GM12878 (cell line): ENCODE data around the gene ABR. TPM values are rescaled to one million over a fixed set of nuclear protein-coding genes. Genes with fewer than 3 reads are reported as not detected.

ENCODE experiments used
- ATAC-seq: fragments of 200-7000 bp; cut with Tn5 transposase; 3 replicates; pipeline ENCODE4 v1.9.1; 2020; ENCODE audit warnings: mild to moderate bottlenecking, moderate library complexity
- BruUV-seq: library from RNA; stranded (reverse); fragments of 400-500 nt; replicated peaks from 2 replicates; lab custom pipeline; 2021; lab: Mats Ljungman, UMichigan
- CTCF ChIA-PET: fragments of 300-600 bp; sonication (Branson Sonifier 250); formaldehyde crosslinking; extraction: SDS; loops from one replicate; lab custom pipeline; 2021; ENCODE audit warnings: inconsistent platforms; lab: Yijun Ruan, JAX
- POLR2A ChIA-PET: fragments of 350-600 bp; formaldehyde crosslinking; extraction: SDS; loops from one replicate; lab custom pipeline; 2021; ENCODE audit warnings: inconsistent platforms; lab: Charles Lee
- RAD21 ChIA-PET: fragments of 300-600 bp; sonication (Branson Sonifier 250); formaldehyde crosslinking; loops from one replicate; lab custom pipeline; 2023; ENCODE audit warnings: antibody characterized with exemption; ENCODE audit not compliant: unreplicated experiment; lab: Charles Lee
- SMC1A ChIA-PET: fragments of 300-600 bp; sonication (Branson Sonifier 250); formaldehyde crosslinking; loops from one replicate; lab custom pipeline; 2023; ENCODE audit not compliant: unreplicated experiment, uncharacterized antibody; lab: Charles Lee
- DNase-seq: peaks from one replicate; pipeline ENCODE4 v3.0.0-alpha.2; 2011; ENCODE audit warnings: low read depth, low spot score
- FAIRE-seq: peaks from 3 replicates; lab custom pipeline; 2011; peaks lifted over from hg19 to GRCh38; lab: Jason Lieb, UNC
- H2AFZ ChIP-seq: 2 replicates; pipeline ENCODE4 v1.6.0; 2011; ENCODE audit warnings: low read depth, low read length, control low read depth; ENCODE audit not compliant: control insufficient read depth
- H3K27ac ChIP-seq: 2 replicates; pipeline ENCODE4 v1.5.1; 2011; ENCODE audit warnings: control low read depth; ENCODE audit not compliant: control insufficient read depth, insufficient read depth
- H3K27me3 ChIP-seq, 2 experiments: replicated peaks in 1 of 2; 2 replicates each; pipeline versions ENCODE4 v1.6.0 to v1.6.1; 2011; ENCODE audit warnings: low read length in 1 of 2; ENCODE audit not compliant: control insufficient read depth in 2 of 2, insufficient read depth in 2 of 2
- H3K36me3 ChIP-seq, 2 experiments: 2 replicates each; pipeline ENCODE4 v1.5.1; 2011; ENCODE audit warnings: low read length in 1 of 2; ENCODE audit not compliant: control insufficient read depth in 2 of 2, insufficient read depth in 2 of 2
- H3K4me1 ChIP-seq: 2 replicates; pipeline ENCODE4 v1.6.1; 2011; ENCODE audit warnings: mild to moderate bottlenecking, low read length, moderate library complexity, mixed read lengths; ENCODE audit not compliant: control insufficient read depth, insufficient read depth
- H3K4me2 ChIP-seq: 2 replicates; pipeline ENCODE4 v1.6.0; 2011; ENCODE audit warnings: control low read depth; ENCODE audit not compliant: control insufficient read depth, insufficient read depth
- H3K4me3 ChIP-seq: fragments of 200-600 bp; sonication (generic); 2 replicates; pipeline ENCODE4 v1.5.1; 2016
- H3K79me2 ChIP-seq: 2 replicates; pipeline ENCODE4 v1.6.0; 2011; ENCODE audit warnings: low read length; ENCODE audit not compliant: control insufficient read depth, insufficient read depth
- H3K9ac ChIP-seq: 2 replicates; pipeline ENCODE4 v1.8.0; 2011; ENCODE audit warnings: low read length, control low read depth, mixed read lengths; ENCODE audit not compliant: control insufficient read depth, insufficient read depth
- H3K9me3 ChIP-seq: replicated peaks from 3 replicates; pipeline ENCODE4 v1.5.1; 2011; ENCODE audit warnings: mild to moderate bottlenecking, low read length; ENCODE audit not compliant: control insufficient read depth, insufficient read depth
- H4K20me1 ChIP-seq: 2 replicates; pipeline ENCODE4 v1.6.0; 2011; ENCODE audit not compliant: control insufficient read depth, insufficient read depth
- E2F4 ChIP-seq: IDR thresholded peaks from 2 replicates; pipeline ENCODE4 v1.6.1; 2012; ENCODE audit warnings: low read depth, low read length, improper control_type of control experiment
- E2F8 ChIP-seq: fragments of 450-650 bp; IDR thresholded peaks from 2 replicates; pipeline ENCODE4 v1.6.1; 2018; ENCODE audit warnings: mild to moderate bottlenecking, low read depth, moderate library complexity; ENCODE audit not compliant: partially characterized antibody
- FOXM1 ChIP-seq: IDR thresholded peaks from 2 replicates; pipeline ENCODE4 v1.6.1; 2012; ENCODE audit warnings: low read depth, mild to moderate bottlenecking, inconsistent platforms, low read length, moderate library complexity
- HSF1 ChIP-seq: fragments of 150-350 bp; IDR thresholded peaks from 2 replicates; pipeline ENCODE4 v1.6.1; 2014; ENCODE audit warnings: mild to moderate bottlenecking, low read depth, low read length
- IKZF1 ChIP-seq: fragments of 450-650 bp; conservative IDR thresholded peaks from 2 replicates; pipeline ENCODE4 v1.6.1; 2017; ENCODE audit warnings: antibody characterized with exemption, mild to moderate bottlenecking
- MAX ChIP-seq: IDR thresholded peaks from 2 replicates; pipeline ENCODE4 v1.6.1; 2012; ENCODE audit warnings: low read depth, low read length, improper control_type of control experiment
- MXI1 ChIP-seq: fragments of 150-350 bp; IDR thresholded peaks from 2 replicates; pipeline ENCODE4 v1.6.1; 2011; ENCODE audit warnings: low read depth, mild to moderate bottlenecking, inconsistent platforms, low read length, improper control_type of control experiment
- NKRF ChIP-seq: fragments of 450-650 bp; conservative IDR thresholded peaks from 2 replicates; pipeline ENCODE4 v1.6.1; 2017; ENCODE audit warnings: mild to moderate bottlenecking, moderate library complexity
- PAX5 ChIP-seq: IDR thresholded peaks from 2 replicates; pipeline ENCODE4 v1.6.1; 2011; ENCODE audit warnings: low read depth, low read length, borderline replicate concordance
- RBBP5 ChIP-seq: fragments of 200-600 bp; sonication (generic); conservative IDR thresholded peaks from 2 replicates; pipeline ENCODE4 v1.6.1; 2016
- RFX5 ChIP-seq: IDR thresholded peaks from 2 replicates; pipeline ENCODE4 v1.6.1; 2011; ENCODE audit warnings: low read depth, low read length, improper control_type of control experiment
- SPI1 ChIP-seq: IDR thresholded peaks from 2 replicates; pipeline ENCODE4 v1.6.1; 2011; ENCODE audit warnings: low read depth, mild to moderate bottlenecking, low read length, moderate library complexity, borderline replicate concordance; ENCODE audit not compliant: insufficient read depth
- TBL1XR1 ChIP-seq: IDR thresholded peaks from 2 replicates; pipeline ENCODE4 v1.6.1; 2012; ENCODE audit warnings: low read depth, low read length, improper control_type of control experiment
- TCF7 ChIP-seq: IDR thresholded peaks from 2 replicates; pipeline ENCODE4 v1.6.1; 2014; ENCODE audit warnings: antibody characterized with exemption, borderline replicate concordance
- USF1 ChIP-seq: IDR thresholded peaks from 2 replicates; pipeline ENCODE4 v1.6.1; 2011; ENCODE audit warnings: borderline replicate concordance, low read depth, mild to moderate bottlenecking, moderate library complexity, mixed read lengths, low read length; ENCODE audit not compliant: insufficient read depth; ENCODE audit errors: extremely low read length
- WGBS: methylation state at CpG from one replicate; pipeline ENCODE4 v1.1.6; 2016; ENCODE audit warnings: low lambda C conversion rate; ENCODE audit not compliant: insufficient replicate concordance, insufficient coverage; ENCODE audit errors: missing lambda C conversion rate; 5-methylcytosine and 5-hydroxymethylcytosine counted together
- in situ Hi-C: fragments of 300-500 bp; cut with MboI; formaldehyde crosslinking; loops from 9 replicates; pipeline ENCODE4 v1.14.3; 2018; ENCODE audit warnings: mixed read lengths
- intact Hi-C: fragments of 100-400 bp; cut with micrococcal nuclease; formaldehyde crosslinking; loops from one replicate; pipeline ENCODE4 v1.14.2; 2022; ENCODE audit not compliant: unreplicated experiment
- polyA plus RNA-seq, 11 experiments: library from polyadenylated mRNA; depleted of rRNA in 4 of 11; unstranded in 6 of 11; stranded (reverse) in 5 of 11; fragments of >200 nt; fragmentation: Nextera tagmentation in 4 of 11; fragmentation: Illumina TruSeq in 1 of 11; extraction: Ambion mirVana in 4 of 11; extraction: Trizol in 1 of 11; gene quantifications; 1 replicate in 1 of 11; 2 replicates in 10 of 11; pipeline versions ENCODE4 v1.2.1 to v1.2.3, GENCODE V29; 2011 to 2016; ENCODE audit warnings: inconsistent platforms in 2 of 11, missing spikeins in 2 of 11, low read depth in 1 of 11
- total RNA-seq, 4 experiments: library from RNA; depleted of rRNA in 3 of 4; stranded (reverse); fragments of >200 nt in 3 of 4; fragmentation: Illumina TruSeq in 1 of 4; extraction: Trizol in 1 of 4; gene quantifications; 2 replicates each; pipeline versions ENCODE4 v1.2.1 to v1.2.3, GENCODE V29; 2013 to 2021

ABR gene
- total and polyA plus RNA-seq, 10 of the 15 experiments (the other 5 are each of a cell fraction or from before 2014, with no cell fraction given): 1.4 to 112 (median 30.0) TPM

GRCh38 chr17:1054656-1055055, 125.1 kb downstream of the ABR start:
- POLR2A ChIA-PET: no interaction called here
- no TSS peak for BruUV-seq
- TF ChIP-seq RBBP5 (no peak), E2F8 (no peak), TCF7 (no peak), HSF1 (no peak), USF1 (no peak), RFX5 (no peak), PAX5 (no peak), NKRF (no peak), MXI1 (no peak), MAX (no peak), IKZF1 (no peak), TBL1XR1 (no peak), SPI1 (no peak), FOXM1 (no peak), E2F4 (no peak)

More at GRCh38 chr17:1054656-1055055, 125.1 kb downstream of the ABR start:
- ATAC-seq (no peak), DNase-seq (no peak), FAIRE-seq (no peak)
- Histone ChIP-seq H3K27me3 (no peaks in the 10 kb centered on the region), H3K36me3 (peaks cover 13 to 17% of the 10 kb centered on the region in 2 experiments), H3K79me2 (no peaks in the 10 kb centered on the region), H4K20me1 (no peaks in the 10 kb centered on the region; the same call in 1 of the 2 replicates), H3K4me1 (no peaks in the 10 kb centered on the region), H3K27ac (no peak overlapping the region), H3K4me3 (no peak overlapping the region), H3K4me2 (no peak overlapping the region), H2AFZ (no peak overlapping the region), H3K9me3 (no peaks in the 10 kb centered on the region), H3K9ac (no peak overlapping the region)
- intact Hi-C loops (no loop called here), in situ Hi-C loops (no loop called here)
- CTCF ChIA-PET: interaction anchor here (0.6 to 1.4 kb wide), 2 partner anchors 22 to 272 kb away, joined by 3 read pairs; partner anchors contain the start of genes GLOD4 and MRM3
- RAD21 ChIA-PET: no interaction called here
- 93% methylated on average over 4 of the region's 4 CpGs for WGBS
- SMC1A ChIA-PET: no interaction called here
